K562 (cell line): ENCODE data around the gene MBL2. TPM values are rescaled to one million over a fixed set of nuclear protein-coding genes. Genes with fewer than 3 reads are reported as not detected.

Source experiments
- ATAC-seq: fragments of 200-7000 bp; cut with Tn5 transposase; 3 replicates; pipeline ENCODE4 v1.9.1; 2020; ENCODE audit warnings: moderate library complexity
- BruUV-seq: library from RNA; stranded (reverse); fragments of 400-500 nt; replicated peaks from 2 replicates; lab custom pipeline; 2021; lab: Mats Ljungman, UMichigan
- CTCF ChIA-PET: fragments of 300-600 bp; formaldehyde crosslinking; extraction: SDS; loops from one replicate; lab custom pipeline; 2021; ENCODE audit warnings: low intra/inter-chr PET ratio; lab: Yijun Ruan, JAX
- POLR2A ChIA-PET: fragments of 300-600, 350-650 bp; sonication (Branson Sonifier 250); formaldehyde crosslinking; extraction: SDS; loops from one replicate; lab custom pipeline; 2021; ENCODE audit warnings: antibody characterized with exemption, inconsistent platforms; lab: Yijun Ruan, JAX
- DNase-seq, 4 experiments: peaks; one replicate each; pipeline versions ENCODE4 v3.0.0 to v3.0.0-alpha.2; 2011 to 2018; ENCODE audit warnings: low spot score in 3 of 4, mixed read lengths in 3 of 4; ENCODE audit errors: extremely low read depth in 1 of 4
- FAIRE-seq: peaks from 2 replicates; lab custom pipeline; 2011; peaks lifted over from hg19 to GRCh38; lab: Jason Lieb, UNC
- H2AFZ ChIP-seq: 2 replicates; pipeline ENCODE4 v1.6.0; 2011; ENCODE audit warnings: low read depth, low read length, control low read depth, inconsistent platforms
- H3K27ac ChIP-seq: fragments of 200-600 bp; 3 replicates; pipeline ENCODE4 v1.8.0; 2011; ENCODE audit warnings: low read depth, mild to moderate bottlenecking, control low read depth, inconsistent platforms, low read length, moderate library complexity, mixed read lengths; ENCODE audit errors: extremely low read depth
- H3K27me3 ChIP-seq, 2 experiments: fragments of 300-600 bp in 1 of 2; 2 replicates in 1 of 2; 3 replicates in 1 of 2; pipeline versions ENCODE4 v1.6.0 to v1.8.0; 2011; ENCODE audit warnings: inconsistent platforms in 2 of 2, low read length in 2 of 2, mild to moderate bottlenecking in 1 of 2, mixed read lengths in 1 of 2, moderate library complexity in 1 of 2; ENCODE audit not compliant: control insufficient read depth in 2 of 2, insufficient read depth in 2 of 2
- H3K36me3 ChIP-seq: fragments of 300-600 bp; 3 replicates; pipeline ENCODE4 v1.8.0; 2011; ENCODE audit warnings: mild to moderate bottlenecking, low read length, inconsistent platforms; ENCODE audit not compliant: control insufficient read depth, insufficient read depth
- H3K4me1 ChIP-seq, 2 experiments: fragments of 200-600 bp in 1 of 2; replicated peaks in 1 of 2; 2 replicates in 1 of 2; 3 replicates in 1 of 2; pipeline versions ENCODE4 v1.5.1 to v1.8.0; 2011; ENCODE audit warnings: inconsistent platforms in 2 of 2, low read length in 2 of 2, mild to moderate bottlenecking in 1 of 2, mixed read lengths in 1 of 2, moderate library complexity in 1 of 2; ENCODE audit not compliant: control insufficient read depth in 2 of 2, insufficient read depth in 2 of 2
- H3K4me2 ChIP-seq: 2 replicates; pipeline ENCODE4 v1.6.1; 2011; ENCODE audit warnings: low read length, control low read depth, inconsistent platforms, mixed read lengths; ENCODE audit not compliant: insufficient read depth
- H3K4me3 ChIP-seq: fragments of 200-600 bp; sonication (generic), shearing (Covaris generic); 2 replicates; pipeline ENCODE4 v1.5.1; 2016; ENCODE audit warnings: control low read depth, inconsistent platforms
- H3K79me2 ChIP-seq: fragments of 200-600 bp; 3 replicates; pipeline ENCODE4 v1.8.0; 2011; ENCODE audit warnings: low read length, inconsistent platforms; ENCODE audit not compliant: control insufficient read depth, insufficient read depth
- H3K9ac ChIP-seq, 2 experiments: 2 replicates each; pipeline versions ENCODE4 v1.6.0 to v1.6.1; 2011; ENCODE audit warnings: low read depth in 2 of 2, low read length in 2 of 2, control low read depth in 1 of 2, inconsistent platforms in 1 of 2, mild to moderate bottlenecking in 1 of 2, mixed read lengths in 1 of 2; ENCODE audit not compliant: insufficient read depth in 1 of 2
- H3K9me1 ChIP-seq: one replicate; pipeline ENCODE4 v1.6.0; 2011; ENCODE audit warnings: inconsistent platforms, mild to moderate bottlenecking, low read length, moderate library complexity; ENCODE audit not compliant: control insufficient read depth, insufficient read depth
- H3K9me3 ChIP-seq: replicated peaks from 2 replicates; pipeline ENCODE4 v1.5.1; 2011; ENCODE audit warnings: low read depth, low read length, inconsistent platforms; ENCODE audit not compliant: control insufficient read depth, insufficient read depth
- H4K20me1 ChIP-seq: replicated peaks from 2 replicates; pipeline ENCODE4 v1.6.1; 2011; ENCODE audit warnings: low read length, inconsistent platforms, mixed read lengths; ENCODE audit not compliant: control insufficient read depth, insufficient read depth
- CBX3 ChIP-seq, 2 experiments: IDR thresholded peaks; 1 replicate in 1 of 2; 2 replicates in 1 of 2; pipeline ENCODE4 v1.6.1; 2012; ENCODE audit warnings: inconsistent platforms in 2 of 2, low read length in 2 of 2, borderline replicate concordance in 1 of 2, control low read depth in 1 of 2
- CHD1 ChIP-seq: fragments of 200-600 bp; sonication (generic); IDR thresholded peaks from one replicate; pipeline ENCODE4 v1.6.1; 2012; ENCODE audit warnings: mild to moderate bottlenecking, moderate library complexity, low read length, inconsistent platforms
- FIP1L1 ChIP-seq: fragments of 200-400 bp; formaldehyde crosslinking; IDR thresholded peaks from 2 replicates; pipeline ENCODE4 v1.6.1; 2018; ENCODE audit warnings: mild to moderate bottlenecking, low read depth, low read length; ENCODE audit not compliant: poor library complexity, severe bottlenecking
- JUND ChIP-seq, 2 experiments: IDR thresholded peaks; 2 replicates in 1 of 2; 3 replicates in 1 of 2; pipeline ENCODE4 v1.6.1; 2011; ENCODE audit warnings: borderline replicate concordance in 2 of 2, low read depth in 2 of 2, low read length in 2 of 2, improper control_type of control experiment in 1 of 2, missing biosample characterization in 1 of 2, missing genetic modification characterization in 1 of 2, missing genetic modification reagents in 1 of 2
- KAT8 ChIP-seq: fragments of 450-650 bp; IDR thresholded peaks from 2 replicates; pipeline ENCODE4 v1.6.1; 2016; ENCODE audit warnings: low read depth, mild to moderate bottlenecking
- MTA1 ChIP-seq: fragments of 450-650 bp; IDR thresholded peaks from 2 replicates; pipeline ENCODE4 v1.6.1; 2017; ENCODE audit warnings: borderline replicate concordance
- RBBP5 ChIP-seq: fragments of 200-600 bp; sonication (generic); IDR thresholded peaks from 2 replicates; pipeline ENCODE4 v1.6.1; 2012; ENCODE audit warnings: borderline replicate concordance, mild to moderate bottlenecking, low read length, control low read depth, inconsistent platforms; ENCODE audit not compliant: insufficient read depth, poor library complexity, severe bottlenecking
- RBM34 ChIP-seq: fragments of 200-400 bp; formaldehyde crosslinking; IDR thresholded peaks from 2 replicates; pipeline ENCODE4 v1.6.1; 2018; ENCODE audit warnings: low read length, borderline replicate concordance; ENCODE audit not compliant: insufficient read depth
- RFX5 ChIP-seq: IDR thresholded peaks from 2 replicates; pipeline ENCODE4 v1.6.1; 2011; ENCODE audit warnings: low read depth, mild to moderate bottlenecking, improper control_type of control experiment, low read length
- SREBF1 ChIP-seq: fragments of 150-350 bp; IDR thresholded peaks from 2 replicates; pipeline ENCODE4 v1.6.1; 2014; ENCODE audit warnings: antibody characterized with exemption, low read depth, low read length, borderline replicate concordance
- TCF7 ChIP-seq: sonication (generic); IDR thresholded peaks from 2 replicates; pipeline ENCODE4 v1.6.1; 2016; ENCODE audit warnings: antibody characterized with exemption, borderline replicate concordance
- WGBS: fragments of 100-300 bp; shearing (Covaris generic); methylation state at CpG from one replicate; pipeline ENCODE4 v1.1.6; 2016; ENCODE audit warnings: low coverage, mixed read lengths; ENCODE audit not compliant: insufficient coverage; ENCODE audit errors: missing lambda C conversion rate; 5-methylcytosine and 5-hydroxymethylcytosine counted together
- in situ Hi-C: fragments of 300-500 bp; cut with MboI; formaldehyde crosslinking; loops from 4 replicates; pipeline ENCODE4 v1.15.0; 2018; ENCODE audit warnings: inconsistent platforms, mixed read lengths
- intact Hi-C: fragments of 100-400 bp; cut with micrococcal nuclease; formaldehyde crosslinking; loops from 2 replicates; pipeline ENCODE4 v1.14.2; 2022
- polyA plus RNA-seq, 8 experiments: library from polyadenylated mRNA; depleted of rRNA in 4 of 8; stranded (reverse) in 5 of 8; unstranded in 3 of 8; fragments of >200 nt; fragmentation: Nextera tagmentation in 2 of 8; fragmentation: Illumina TruSeq in 1 of 8; extraction: Ambion mirVana in 2 of 8; extraction: Trizol in 1 of 8; gene quantifications; 2 replicates each; pipeline versions ENCODE4 v1.2.1 to v1.2.3, GENCODE V29; 2011 to 2014; ENCODE audit warnings: inconsistent platforms in 1 of 8, missing spikeins in 1 of 8
- total RNA-seq, 7 experiments: library from RNA; depleted of rRNA in 6 of 7; stranded (reverse); fragments of >200 nt in 6 of 7; fragmentation: Illumina TruSeq in 2 of 7; extraction: Trizol in 2 of 7; gene quantifications; 2 replicates each; pipeline versions ENCODE4 v1.2.1 to v1.2.3, GENCODE V29; 2011 to 2021; ENCODE audit warnings: low replicate concordance in 1 of 7
- TF ChIP-seq, protein P1 (sequence below): fragments of 450-650 bp; formaldehyde crosslinking; IDR thresholded peaks from 2 replicates; pipeline ENCODE4 v1.4.0; 2020; ENCODE audit warnings: mild to moderate bottlenecking, moderate library complexity
- TF ChIP-seq, protein P2 (sequence below), 2 experiments: fragments of 450-650 bp in 1 of 2; sonication (generic) in 1 of 2; formaldehyde crosslinking; conservative IDR thresholded peaks; 2 replicates each; pipeline versions ENCODE4 v1.4.0 to v1.8.1; 2020 to 2022; ENCODE audit warnings: mild to moderate bottlenecking in 1 of 2, missing genetic modification reagents in 1 of 2
- TF ChIP-seq, protein P3 (sequence below): IDR thresholded peaks from 2 replicates; pipeline ENCODE4 v1.6.1; 2016; ENCODE audit warnings: missing genetic modification characterization, missing compliant biosample characterization
- TF ChIP-seq, protein P4 (sequence below): fragments of 250-450 bp; sonication (Bioruptor Pico); IDR thresholded peaks from 2 replicates; pipeline ENCODE4 v1.5.0; 2020; ENCODE audit warnings: mild to moderate bottlenecking, borderline replicate concordance

Gene MBL2
- total and polyA plus RNA-seq, 9 of the 15 experiments (the other 6 are each of a cell fraction or from before 2014, with no cell fraction given): not detected

DNA sequence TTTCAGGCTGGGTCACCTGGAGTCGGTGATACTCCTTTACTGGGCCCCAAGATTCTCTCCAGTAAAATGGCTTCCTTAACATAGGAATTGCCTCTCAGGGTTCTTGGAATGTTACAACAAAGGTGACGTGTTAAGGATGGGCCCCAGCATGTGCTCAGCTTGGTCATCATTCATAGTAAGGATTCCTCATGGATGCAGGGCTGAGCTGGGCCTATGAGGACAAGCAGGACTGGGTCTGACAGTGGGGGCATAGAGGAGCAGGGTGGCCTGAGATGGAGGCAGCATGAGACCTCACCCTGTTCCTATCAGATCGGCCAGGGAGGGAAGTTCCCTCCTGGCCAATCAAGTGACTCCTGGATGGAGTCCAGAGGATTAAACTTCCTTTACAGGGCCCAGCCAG is 12.8 kb upstream of the MBL2 start:
- H3K27me3 ChIP-seq: no peaks in the 10 kb centered on the region
- no peak overlapping the region for H3K9ac ChIP-seq
- H3K4me2 ChIP-seq: no peak overlapping the region
- no peaks in the 10 kb centered on the region for H3K36me3 ChIP-seq
- ChIA-PET POLR2A (interaction anchor here (0.5 kb wide), 1 partner anchor 620 kb away, joined by 3 read pairs; no protein-coding TSS in a partner anchor), CTCF (no interaction called here)
- FAIRE-seq (no peak), ATAC-seq (no peak), DNase-seq (no peak)
- H3K4me3 ChIP-seq: no peak overlapping the region
- TF ChIP-seq, protein P1, sequence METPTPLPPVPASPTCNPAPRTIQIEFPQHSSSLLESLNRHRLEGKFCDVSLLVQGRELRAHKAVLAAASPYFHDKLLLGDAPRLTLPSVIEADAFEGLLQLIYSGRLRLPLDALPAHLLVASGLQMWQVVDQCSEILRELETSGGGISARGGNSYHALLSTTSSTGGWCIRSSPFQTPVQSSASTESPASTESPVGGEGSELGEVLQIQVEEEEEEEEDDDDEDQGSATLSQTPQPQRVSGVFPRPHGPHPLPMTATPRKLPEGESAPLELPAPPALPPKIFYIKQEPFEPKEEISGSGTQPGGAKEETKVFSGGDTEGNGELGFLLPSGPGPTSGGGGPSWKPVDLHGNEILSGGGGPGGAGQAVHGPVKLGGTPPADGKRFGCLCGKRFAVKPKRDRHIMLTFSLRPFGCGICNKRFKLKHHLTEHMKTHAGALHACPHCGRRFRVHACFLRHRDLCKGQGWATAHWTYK (CRISPR knock-in tag): no peak
- no peak for TF ChIP-seq KAT8
- no peak for TF ChIP-seq SREBF1
- TF ChIP-seq FIP1L1: no peak
- TF ChIP-seq, protein P2, sequence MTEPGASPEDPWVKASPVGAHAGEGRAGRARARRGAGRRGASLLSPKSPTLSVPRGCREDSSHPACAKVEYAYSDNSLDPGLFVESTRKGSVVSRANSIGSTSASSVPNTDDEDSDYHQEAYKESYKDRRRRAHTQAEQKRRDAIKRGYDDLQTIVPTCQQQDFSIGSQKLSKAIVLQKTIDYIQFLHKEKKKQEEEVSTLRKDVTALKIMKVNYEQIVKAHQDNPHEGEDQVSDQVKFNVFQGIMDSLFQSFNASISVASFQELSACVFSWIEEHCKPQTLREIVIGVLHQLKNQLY (CRISPR knock-in tag; conservative IDR thresholded peaks at IDR 0.05): no peak
- no peak for TF ChIP-seq RFX5
- TF ChIP-seq MTA1: no peak
- TF ChIP-seq RBBP5: no peak
- TF ChIP-seq, protein P3, sequence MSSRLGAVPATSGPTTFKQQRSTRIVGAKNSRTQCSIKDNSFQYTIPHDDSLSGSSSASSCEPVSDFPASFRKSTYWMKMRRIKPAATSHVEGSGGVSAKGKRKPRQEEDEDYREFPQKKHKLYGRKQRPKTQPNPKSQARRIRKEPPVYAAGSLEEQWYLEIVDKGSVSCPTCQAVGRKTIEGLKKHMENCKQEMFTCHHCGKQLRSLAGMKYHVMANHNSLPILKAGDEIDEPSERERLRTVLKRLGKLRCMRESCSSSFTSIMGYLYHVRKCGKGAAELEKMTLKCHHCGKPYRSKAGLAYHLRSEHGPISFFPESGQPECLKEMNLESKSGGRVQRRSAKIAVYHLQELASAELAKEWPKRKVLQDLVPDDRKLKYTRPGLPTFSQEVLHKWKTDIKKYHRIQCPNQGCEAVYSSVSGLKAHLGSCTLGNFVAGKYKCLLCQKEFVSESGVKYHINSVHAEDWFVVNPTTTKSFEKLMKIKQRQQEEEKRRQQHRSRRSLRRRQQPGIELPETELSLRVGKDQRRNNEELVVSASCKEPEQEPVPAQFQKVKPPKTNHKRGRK (tag): no peak
- TF ChIP-seq JUND (IDR thresholded peaks at IDR 0.05; ENCODE audit: borderline replicate concordance, low read depth, low read length): no peak
- no peak for TF ChIP-seq JUND (tag; IDR thresholded peaks at IDR 0.05; ENCODE audit: borderline replicate concordance, low read depth, low read length)
- no peak for TF ChIP-seq CBX3 (IDR thresholded peaks at IDR 0.05; ENCODE audit: borderline replicate concordance in 1 of 2, low read length in 2 of 2)
- TF ChIP-seq RBM34: no peak
- TF ChIP-seq, protein P4, sequence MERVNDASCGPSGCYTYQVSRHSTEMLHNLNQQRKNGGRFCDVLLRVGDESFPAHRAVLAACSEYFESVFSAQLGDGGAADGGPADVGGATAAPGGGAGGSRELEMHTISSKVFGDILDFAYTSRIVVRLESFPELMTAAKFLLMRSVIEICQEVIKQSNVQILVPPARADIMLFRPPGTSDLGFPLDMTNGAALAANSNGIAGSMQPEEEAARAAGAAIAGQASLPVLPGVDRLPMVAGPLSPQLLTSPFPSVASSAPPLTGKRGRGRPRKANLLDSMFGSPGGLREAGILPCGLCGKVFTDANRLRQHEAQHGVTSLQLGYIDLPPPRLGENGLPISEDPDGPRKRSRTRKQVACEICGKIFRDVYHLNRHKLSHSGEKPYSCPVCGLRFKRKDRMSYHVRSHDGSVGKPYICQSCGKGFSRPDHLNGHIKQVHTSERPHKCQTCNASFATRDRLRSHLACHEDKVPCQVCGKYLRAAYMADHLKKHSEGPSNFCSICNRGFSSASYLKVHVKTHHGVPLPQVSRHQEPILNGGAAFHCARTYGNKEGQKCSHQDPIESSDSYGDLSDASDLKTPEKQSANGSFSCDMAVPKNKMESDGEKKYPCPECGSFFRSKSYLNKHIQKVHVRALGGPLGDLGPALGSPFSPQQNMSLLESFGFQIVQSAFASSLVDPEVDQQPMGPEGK (CRISPR knock-in tag): no peak
- TF ChIP-seq CHD1: no peak
- no peak for TF ChIP-seq TCF7
- in situ Hi-C loops (no loop called here), intact Hi-C loops (loop anchor here (10.0 kb wide), 1 partner anchor 1781 kb away; no protein-coding TSS in a partner anchor)
- WGBS: 0% methylated on average over 3 of the region's 3 CpGs
- no peak overlapping the region for H2AFZ ChIP-seq
- H3K9me3 ChIP-seq: no peaks in the 10 kb centered on the region
- no peaks in the 10 kb centered on the region for H3K4me1 ChIP-seq
- no peaks in the 10 kb centered on the region for H4K20me1 ChIP-seq
- no peaks in the 10 kb centered on the region for H3K9me1 ChIP-seq
- no peak overlapping the region for H3K27ac ChIP-seq
- H3K79me2 ChIP-seq: no peaks in the 10 kb centered on the region
- no TSS peak for BruUV-seq
